Subcutaneous abdominal adipose tissue (tissue), 5 donors: Measurements from ENCODE around the gene ATP2B2.

Experiments used
- H3K27ac ChIP-seq: one replicate; pipeline ENCODE4 v1.7.0; 2013; ENCODE audit warnings: low read depth, mild to moderate bottlenecking, inconsistent platforms, low read length, moderate library complexity
- H3K27me3 ChIP-seq, 5 donors: one replicate each; pipeline ENCODE4 v1.7.0; 2013; ENCODE audit warnings: low read length in 5 of 5, inconsistent platforms in 1 of 5; ENCODE audit not compliant: control insufficient read depth in 5 of 5, insufficient read depth in 4 of 5
- H3K36me3 ChIP-seq, 5 donors: one replicate each; pipeline ENCODE4 v1.7.0; 2013; ENCODE audit warnings: low read length in 5 of 5; ENCODE audit not compliant: control insufficient read depth in 5 of 5, insufficient read depth in 5 of 5
- H3K4me1 ChIP-seq, 5 donors: one replicate each; pipeline ENCODE4 v1.7.0; 2013; ENCODE audit warnings: low read length in 5 of 5, mild to moderate bottlenecking in 3 of 5, moderate library complexity in 1 of 5; ENCODE audit not compliant: control insufficient read depth in 5 of 5, insufficient read depth in 5 of 5
- H3K4me3 ChIP-seq, 5 donors: one replicate each; pipeline ENCODE4 v1.7.0; 2013; ENCODE audit warnings: low read length in 5 of 5, low read depth in 1 of 5
- H3K9ac ChIP-seq, 5 donors: one replicate each; pipeline ENCODE4 v1.7.0; 2013; ENCODE audit warnings: low read length in 5 of 5, mild to moderate bottlenecking in 4 of 5, moderate library complexity in 3 of 5
- H3K9me3 ChIP-seq, 5 donors: one replicate each; pipeline ENCODE4 v1.7.0; 2013; ENCODE audit warnings: low read length in 5 of 5; ENCODE audit not compliant: control insufficient read depth in 5 of 5
- donor health status: healthy.
- donor health status: healthy.
- donor health status: healthy.
- donor health status: healthy.
- donor health status: healthy.

The ATP2B2 gene

GRCh38 chr3:10434144-10434937 is 71.0 kb downstream of the ATP2B2 start:
- Histone ChIP-seq H3K9me3 (peaks cover 0 to 5% (median 0%) of the 10 kb centered on the region in 5 donors), H3K27me3 (peaks cover 0 to 7% (median 3%) of the 10 kb centered on the region in 5 donors), H3K9ac (no peak overlapping the region), H3K4me3 (no peak overlapping the region), H3K4me1 (no peaks in the 10 kb centered on the region), H3K36me3 (no peaks in the 10 kb centered on the region), H3K27ac (no peak overlapping the region)

GRCh38 chr3:10432931-10433330 is 72.5 kb downstream of the ATP2B2 start:
- peaks cover 0 to 5% (median 0%) of the 10 kb centered on the region in 5 donors for H3K9me3 ChIP-seq
- H3K27me3 ChIP-seq = peaks cover 0 to 7% (median 3%) of the 10 kb centered on the region in 5 donors
- no peak overlapping the region for H3K9ac ChIP-seq
- no peak overlapping the region for H3K27ac ChIP-seq
- no peaks in the 10 kb centered on the region for H3K4me1 ChIP-seq
- no peaks in the 10 kb centered on the region for H3K36me3 ChIP-seq
- no peak overlapping the region for H3K4me3 ChIP-seq

- H3K27ac ChIP-seq = no peak overlapping the region
- no peaks in the 10 kb centered on the region for H3K36me3 ChIP-seq
- H3K27me3 ChIP-seq = peaks cover 0 to 7% (median 3%) of the 10 kb centered on the region in 5 donors
- peaks cover 0 to 5% (median 0%) of the 10 kb centered on the region in 5 donors for H3K9me3 ChIP-seq
- no peak overlapping the region for H3K9ac ChIP-seq
- no peak overlapping the region for H3K4me3 ChIP-seq
- H3K4me1 ChIP-seq = no peaks in the 10 kb centered on the region
Observed at GRCh38 chr3:10432156-10432845, 73.1 kb downstream of the ATP2B2 start.

GRCh38 chr3:10430805-10431204 is 74.6 kb downstream of the ATP2B2 start:
- Histone ChIP-seq H3K9ac (no peak overlapping the region), H3K4me3 (no peak overlapping the region), H3K36me3 (no peaks in the 10 kb centered on the region), H3K27me3 (peaks cover 0 to 7% (median 0%) of the 10 kb centered on the region in 5 donors), H3K4me1 (no peaks in the 10 kb centered on the region), H3K27ac (no peak overlapping the region), H3K9me3 (peaks cover 0 to 5% (median 0%) of the 10 kb centered on the region in 5 donors)

- H3K27ac ChIP-seq = no peak overlapping the region
- H3K4me3 ChIP-seq = no peak overlapping the region
- H3K4me1 ChIP-seq = no peaks in the 10 kb centered on the region
- peaks cover 0 to 3% (median 0%) of the 10 kb centered on the region in 5 donors for H3K27me3 ChIP-seq
- H3K9me3 ChIP-seq = no peaks in the 10 kb centered on the region
- no peaks in the 10 kb centered on the region for H3K36me3 ChIP-seq
- no peak overlapping the region for H3K9ac ChIP-seq
Observed at GRCh38 chr3:10428406-10429091, 76.8 kb downstream of the ATP2B2 start.

GRCh38 chr3:10426346-10427220 is 78.8 kb downstream of the ATP2B2 start:
- Histone ChIP-seq H3K36me3 (no peaks in the 10 kb centered on the region), H3K27me3 (peaks cover 0 to 7% (median 6%) of the 10 kb centered on the region in 5 donors), H3K4me1 (no peaks in the 10 kb centered on the region), H3K4me3 (no peak overlapping the region), H3K9me3 (no peaks in the 10 kb centered on the region), H3K9ac (no peak overlapping the region), H3K27ac (no peak overlapping the region)

- H3K36me3 ChIP-seq = no peaks in the 10 kb centered on the region
- peaks cover 0 to 21% (median 7%) of the 10 kb centered on the region in 5 donors for H3K27me3 ChIP-seq
- H3K4me3 ChIP-seq = no peak overlapping the region
- H3K4me1 ChIP-seq = no peaks in the 10 kb centered on the region
- no peak overlapping the region for H3K9ac ChIP-seq
- H3K27ac ChIP-seq = no peak overlapping the region
- no peaks in the 10 kb centered on the region for H3K9me3 ChIP-seq
Observed at GRCh38 chr3:10423171-10423882, 82.1 kb downstream of the ATP2B2 start.

- Histone ChIP-seq H3K4me1 (no peaks in the 10 kb centered on the region), H3K36me3 (no peaks in the 10 kb centered on the region), H3K27me3 (peaks cover 0 to 26% (median 7%) of the 10 kb centered on the region in 5 donors), H3K9ac (no peak overlapping the region), H3K9me3 (peaks cover 0 to 2% (median 0%) of the 10 kb centered on the region in 5 donors), H3K27ac (no peak overlapping the region), H3K4me3 (no peak overlapping the region)
Observed at GRCh38 chr3:10421996-10422395, 83.4 kb downstream of the ATP2B2 start.
